Endothelial cell of umbilical vein (primary cell): Measurements from ENCODE around the gene DAGLB. TPM values are rescaled to one million over a fixed set of nuclear protein-coding genes. Genes with fewer than 3 reads are reported as not detected.
"Not testable (repeated sequence)": the region's sequence is repeated elsewhere in the genome, so short reads cannot be mapped to it uniquely, and the experiment has no call there.

Source experiments
- BruUV-seq: library from RNA; stranded (reverse); fragments of 400-500 nt; replicated peaks from 2 replicates; lab custom pipeline; 2021; lab: Mats Ljungman, UMichigan
- CTCF ChIA-PET: fragments of 300-600, 350-600 bp; sonication (Branson Sonifier 250); formaldehyde crosslinking; loops from one replicate; lab custom pipeline; 2021; ENCODE audit warnings: antibody characterized with exemption, inconsistent platforms; lab: Charles Lee
- POLR2A ChIA-PET: fragments of 300-600, 350-600 bp; sonication (Branson Sonifier 250); formaldehyde crosslinking; loops from one replicate; lab custom pipeline; 2021; ENCODE audit warnings: antibody characterized with exemption, inconsistent platforms; lab: Charles Lee
- DNase-seq: peaks from one replicate; pipeline ENCODE4 v3.0.0-alpha.2; 2011; ENCODE audit warnings: low read depth, low spot score
- FAIRE-seq: peaks from 2 replicates; lab custom pipeline; 2011; peaks lifted over from hg19 to GRCh38; lab: Jason Lieb, UNC
- H2AFZ ChIP-seq: 2 replicates; pipeline ENCODE4 v1.6.0; 2012; ENCODE audit warnings: low read depth, low read length, control low read depth, inconsistent platforms
- H3K27ac ChIP-seq: 2 replicates; pipeline ENCODE4 v1.5.1; 2011; ENCODE audit warnings: low read depth, mild to moderate bottlenecking, control low read depth, low read length, moderate library complexity; ENCODE audit not compliant: insufficient read depth
- H3K27me3 ChIP-seq, 2 experiments: 2 replicates each; pipeline versions ENCODE4 v1.6.0 to v1.6.1; 2011; ENCODE audit warnings: low read length in 2 of 2, mixed read lengths in 1 of 2; ENCODE audit not compliant: control insufficient read depth in 2 of 2, insufficient read depth in 2 of 2
- H3K36me3 ChIP-seq, 2 experiments: 2 replicates in 1 of 2; 3 replicates in 1 of 2; pipeline ENCODE4 v1.5.1; 2011; ENCODE audit warnings: low read length in 2 of 2, mild to moderate bottlenecking in 1 of 2, moderate library complexity in 1 of 2; ENCODE audit not compliant: control insufficient read depth in 2 of 2, insufficient read depth in 2 of 2; ENCODE audit errors: extremely low read depth in 1 of 2
- H3K4me1 ChIP-seq: 3 replicates; pipeline ENCODE4 v1.5.1; 2011; ENCODE audit warnings: mild to moderate bottlenecking, low read length; ENCODE audit not compliant: control insufficient read depth, insufficient read depth; ENCODE audit errors: extremely low read depth
- H3K4me2 ChIP-seq: 2 replicates; pipeline ENCODE4 v1.6.1; 2011; ENCODE audit warnings: low read length, control low read depth, mixed read lengths; ENCODE audit not compliant: insufficient read depth
- H3K4me3 ChIP-seq, 3 experiments: fragments of 200-600 bp in 1 of 3; sonication (generic), shearing (Covaris generic) in 1 of 3; replicated peaks in 1 of 3; 2 replicates each; pipeline ENCODE4 v1.5.1; 2011 to 2016; ENCODE audit warnings: control low read depth in 3 of 3, low read length in 3 of 3, mild to moderate bottlenecking in 2 of 3, inconsistent platforms in 1 of 3, low read depth in 1 of 3, moderate library complexity in 1 of 3; ENCODE audit not compliant: insufficient read depth in 1 of 3
- H3K79me2 ChIP-seq: 2 replicates; pipeline ENCODE4 v1.6.0; 2012; ENCODE audit warnings: low read length, inconsistent platforms; ENCODE audit not compliant: control insufficient read depth, insufficient read depth
- H3K9ac ChIP-seq: replicated peaks from 2 replicates; pipeline ENCODE3; 2011; ENCODE audit warnings: low read length, control low read depth; ENCODE audit not compliant: insufficient read depth; ENCODE audit errors: extremely low read depth
- H3K9me1 ChIP-seq: replicated peaks from 3 replicates; pipeline ENCODE4 v1.6.0; 2011; ENCODE audit warnings: mild to moderate bottlenecking, low read length; ENCODE audit not compliant: control insufficient read depth, insufficient read depth; ENCODE audit errors: extremely low read depth
- H3K9me3 ChIP-seq: replicated peaks from 2 replicates; pipeline ENCODE4 v1.5.1; 2012; ENCODE audit warnings: low read length, inconsistent platforms; ENCODE audit not compliant: control insufficient read depth, insufficient read depth
- H4K20me1 ChIP-seq: replicated peaks from 2 replicates; pipeline ENCODE3; 2011; ENCODE audit warnings: mild to moderate bottlenecking, low read length; ENCODE audit not compliant: control insufficient read depth, insufficient read depth; ENCODE audit errors: extremely low read depth
- EZH2 ChIP-seq: IDR thresholded peaks from 2 replicates; pipeline ENCODE4 v1.6.1; 2012; ENCODE audit warnings: borderline replicate concordance, low read depth, mild to moderate bottlenecking, moderate library complexity, low read length, inconsistent platforms; ENCODE audit not compliant: severe bottlenecking
- FOS ChIP-seq: IDR thresholded peaks from 2 replicates; pipeline ENCODE4 v1.6.1; 2011; ENCODE audit warnings: mild to moderate bottlenecking, low read length, moderate library complexity, borderline replicate concordance; ENCODE audit not compliant: insufficient read depth
- GATA2 ChIP-seq: IDR thresholded peaks from 2 replicates; pipeline ENCODE4 v1.7.0; 2011; ENCODE audit warnings: low read depth, mild to moderate bottlenecking, moderate library complexity, mixed read lengths, low read length; ENCODE audit not compliant: insufficient read length, insufficient read depth
- JUN ChIP-seq: IDR thresholded peaks from 2 replicates; pipeline ENCODE4 v1.6.1; 2011; ENCODE audit warnings: borderline replicate concordance, low read depth; ENCODE audit not compliant: insufficient read length, insufficient read depth
- MYC ChIP-seq: IDR thresholded peaks from one replicate; pipeline ENCODE4 v1.6.1; 2011; ENCODE audit warnings: mild to moderate bottlenecking, low read depth, low read length
- POLR2A ChIP-seq: IDR thresholded peaks from 2 replicates; pipeline ENCODE4 v1.6.1; 2012; ENCODE audit warnings: low read depth, mild to moderate bottlenecking, control low read depth, low read length
- POLR2AphosphoS5 ChIP-seq: IDR thresholded peaks from 2 replicates; pipeline ENCODE4 v1.6.1; 2012; ENCODE audit warnings: low read depth, mild to moderate bottlenecking, control low read depth, low read length, moderate library complexity; ENCODE audit not compliant: insufficient read depth
- dilution Hi-C: fragments of 300-500 bp; cut with MboI; formaldehyde crosslinking; loops from one replicate; pipeline ENCODE4 v1.15.0; 2019; ENCODE audit warnings: low sequenced_read_pairs; ENCODE audit not compliant: extremely low pct_ligation_motif_present
- intact Hi-C: fragments of 100-400 bp; cut with micrococcal nuclease; formaldehyde crosslinking; loops from one replicate; pipeline ENCODE4 v1.10.0; 2022
- polyA plus RNA-seq, 4 experiments: library from polyadenylated mRNA; depleted of rRNA in 3 of 4; stranded (reverse) in 3 of 4; unstranded in 1 of 4; fragments of >200 nt; gene quantifications; 2 replicates each; pipeline versions ENCODE4 v1.2.1 to v1.2.3, GENCODE V29; 2011 to 2012; ENCODE audit warnings: missing spikeins in 1 of 4
- total RNA-seq: library from RNA; stranded (reverse); gene quantifications from 2 replicates; pipeline ENCODE4 v1.2.3, GENCODE V29; 2021
- TF ChIP-seq, protein P1 (sequence below): IDR thresholded peaks from 2 replicates; pipeline ENCODE4 v1.6.1; 2011; ENCODE audit not compliant: insufficient read depth, insufficient read length
- TF ChIP-seq, protein P2 (sequence below), 2 donors: IDR thresholded peaks; 1 replicate in 1 of 2; 2 replicates in 1 of 2; pipeline ENCODE4 v1.5.1; 2011; ENCODE audit warnings: low read length in 2 of 2, mild to moderate bottlenecking in 2 of 2, moderate library complexity in 2 of 2, control low read depth in 1 of 2, inconsistent platforms in 1 of 2, low read depth in 1 of 2; ENCODE audit not compliant: insufficient read depth in 1 of 2; ENCODE audit errors: extremely low read depth in 1 of 2

The DAGLB gene
- total and polyA plus RNA-seq, 2 donors (not counting 3 experiments of a cell fraction or from before 2014, with no cell fraction given): 28.2 to 48.2 TPM

DNA sequence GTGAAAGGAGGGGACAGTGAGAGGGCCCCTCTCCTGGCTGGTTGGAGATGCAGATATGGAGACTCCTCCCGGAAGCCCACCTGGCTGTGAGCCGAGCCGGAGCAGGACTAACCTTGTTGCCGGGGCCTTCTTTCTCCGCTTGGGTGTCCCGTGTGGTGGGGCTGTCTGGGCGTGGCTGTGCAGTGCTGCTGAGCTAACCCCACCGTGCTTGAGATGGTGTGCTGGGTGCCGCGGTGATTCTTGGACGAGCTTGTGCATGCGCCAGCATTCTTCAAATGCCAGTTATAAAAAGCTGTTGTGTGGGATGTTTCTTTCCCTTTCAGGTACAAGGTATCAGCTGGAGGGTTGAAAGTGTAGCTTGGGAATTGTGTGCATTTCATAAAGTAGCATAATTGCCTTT lies 48.8 kb downstream of the DAGLB start:
- POLR2A ChIA-PET: interaction anchor here (1.1 kb wide), 1 partner anchor 14 kb away, joined by 4 read pairs; no protein-coding TSS in a partner anchor
- Histone ChIP-seq H3K9me3 (no peaks in the 10 kb centered on the region), H3K36me3 (peaks cover 10 to 19% of the 10 kb centered on the region in 2 experiments), H3K9me1 (no peaks in the 10 kb centered on the region), H4K20me1 (peaks cover 6% of the 10 kb centered on the region), H2AFZ (no peak overlapping the region), H3K79me2 (peaks cover 84% of the 10 kb centered on the region), H3K27me3 (no peaks in the 10 kb centered on the region), H3K4me2 (no peak overlapping the region), H3K9ac (no peak overlapping the region), H3K27ac (no peak overlapping the region), H3K4me1 (peaks cover under 1% of the 10 kb centered on the region), H3K4me3 (no peak overlapping the region)
- no TSS peak for BruUV-seq
- FAIRE-seq (no peak), DNase-seq (no peak)
- intact Hi-C loops (no loop called here), dilution Hi-C loops (no loop called here)
- CTCF ChIA-PET: interaction anchor here (1.0 kb wide), 1 partner anchor 41 kb away, joined by 3 read pairs; no protein-coding TSS in a partner anchor
- TF ChIP-seq POLR2A (no peak), POLR2AphosphoS5 (no peak), MYC (no peak), GATA2 (no peak), FOS (no peak), JUN (no peak), EZH2 (no peak)
- TF ChIP-seq, protein P1, sequence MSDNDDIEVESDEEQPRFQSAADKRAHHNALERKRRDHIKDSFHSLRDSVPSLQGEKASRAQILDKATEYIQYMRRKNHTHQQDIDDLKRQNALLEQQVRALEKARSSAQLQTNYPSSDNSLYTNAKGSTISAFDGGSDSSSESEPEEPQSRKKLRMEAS: no peak
- TF ChIP-seq, protein P2, sequence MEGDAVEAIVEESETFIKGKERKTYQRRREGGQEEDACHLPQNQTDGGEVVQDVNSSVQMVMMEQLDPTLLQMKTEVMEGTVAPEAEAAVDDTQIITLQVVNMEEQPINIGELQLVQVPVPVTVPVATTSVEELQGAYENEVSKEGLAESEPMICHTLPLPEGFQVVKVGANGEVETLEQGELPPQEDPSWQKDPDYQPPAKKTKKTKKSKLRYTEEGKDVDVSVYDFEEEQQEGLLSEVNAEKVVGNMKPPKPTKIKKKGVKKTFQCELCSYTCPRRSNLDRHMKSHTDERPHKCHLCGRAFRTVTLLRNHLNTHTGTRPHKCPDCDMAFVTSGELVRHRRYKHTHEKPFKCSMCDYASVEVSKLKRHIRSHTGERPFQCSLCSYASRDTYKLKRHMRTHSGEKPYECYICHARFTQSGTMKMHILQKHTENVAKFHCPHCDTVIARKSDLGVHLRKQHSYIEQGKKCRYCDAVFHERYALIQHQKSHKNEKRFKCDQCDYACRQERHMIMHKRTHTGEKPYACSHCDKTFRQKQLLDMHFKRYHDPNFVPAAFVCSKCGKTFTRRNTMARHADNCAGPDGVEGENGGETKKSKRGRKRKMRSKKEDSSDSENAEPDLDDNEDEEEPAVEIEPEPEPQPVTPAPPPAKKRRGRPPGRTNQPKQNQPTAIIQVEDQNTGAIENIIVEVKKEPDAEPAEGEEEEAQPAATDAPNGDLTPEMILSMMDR (IDR thresholded peaks at IDR 0.05; ENCODE audit: extremely low read depth in 1 of 2, insufficient read depth in 1 of 2, low read depth in 1 of 2, low read length in 2 of 2): no peak

DNA sequence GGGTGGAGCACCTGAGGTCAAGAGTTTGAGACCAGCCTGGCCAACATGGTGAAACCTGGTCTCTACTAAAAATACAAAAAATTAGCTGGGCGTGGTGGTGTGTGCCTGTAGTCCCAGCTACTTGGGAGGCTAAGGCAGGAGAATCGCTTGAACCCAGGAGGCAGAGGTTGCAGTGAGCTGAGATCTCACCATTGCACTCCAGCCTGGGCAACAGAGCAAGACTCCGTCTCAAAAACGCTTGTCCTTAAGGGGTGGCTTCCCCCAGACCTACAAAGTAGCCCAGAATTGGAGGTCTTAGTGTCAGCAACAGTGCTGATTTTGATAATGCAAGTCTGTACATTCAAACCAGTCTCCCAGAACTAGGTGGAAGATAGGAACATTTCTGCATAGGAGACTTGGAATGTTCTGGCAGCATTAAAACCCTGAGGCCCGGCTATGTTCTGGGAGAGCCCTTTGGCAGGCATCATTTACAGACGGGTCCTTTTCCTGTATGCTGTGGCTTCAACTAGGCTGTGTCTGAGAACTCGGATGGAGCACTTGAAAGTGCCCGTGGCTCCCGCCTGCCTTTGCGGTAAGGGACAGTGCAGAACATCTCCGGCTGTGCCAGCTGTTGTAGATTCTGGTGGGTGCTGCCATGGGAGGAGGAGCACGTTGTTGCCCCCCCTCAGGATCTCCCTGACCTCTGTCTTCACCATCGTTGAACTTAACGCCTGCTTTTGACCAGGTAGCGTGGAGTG lies 49.8 kb downstream of the DAGLB start:
- H2AFZ ChIP-seq, H3K9me1 ChIP-seq, H3K4me3 ChIP-seq, DNase-seq, intact Hi-C loops, BruUV-seq, H3K27me3 ChIP-seq, FAIRE-seq, CTCF ChIA-PET, dilution Hi-C loops, H3K27ac ChIP-seq, H3K9me3 ChIP-seq, H3K4me2 ChIP-seq, H3K9ac ChIP-seq: not testable (repeated sequence)
- Histone ChIP-seq H3K4me1 (peaks cover 10% of the 10 kb centered on the region), H3K36me3 (peaks cover 10 to 14% of the 10 kb centered on the region in 2 experiments), H3K79me2 (peaks cover 89% of the 10 kb centered on the region), H4K20me1 (peaks cover 11% of the 10 kb centered on the region)
- POLR2A ChIA-PET: interaction anchor here (0.6 kb wide), 1 partner anchor 10 kb away, joined by 8 read pairs; no protein-coding TSS in a partner anchor
